OCI-LY1 (cell line): ENCODE data around the gene USP3.
A peak's percentile ranks its signal among the peaks of the same experiment; 100 is the strongest.

Source experiments
- H2AFZ ChIP-seq: fragments of 200-600 bp; sonication (generic), shearing (Covaris generic); 2 replicates; pipeline ENCODE4 v1.6.0; 2014; ENCODE audit warnings: antibody characterized with exemption, mild to moderate bottlenecking, low read length
- H3F3A ChIP-seq: fragments of 200-600 bp; sonication (generic), shearing (Covaris generic); 2 replicates; pipeline ENCODE4 v1.6.0; 2014; ENCODE audit warnings: mild to moderate bottlenecking, antibody characterized with exemption, low read length, moderate library complexity; ENCODE audit not compliant: insufficient read depth
- H3K27ac ChIP-seq: fragments of 200-600 bp; sonication (generic); 2 replicates; pipeline ENCODE4 v1.5.1; 2014; ENCODE audit warnings: low read length, mixed run types, mild to moderate bottlenecking, low read depth; ENCODE audit not compliant: poor library complexity, severe bottlenecking
- H3K27me3 ChIP-seq: fragments of 200-600 bp; sonication (generic); 2 replicates; pipeline ENCODE4 v1.6.0; 2014; ENCODE audit warnings: antibody characterized with exemption, mild to moderate bottlenecking, low read length, moderate library complexity; ENCODE audit not compliant: insufficient read depth
- H3K36me3 ChIP-seq: fragments of 200-600 bp; sonication (generic); 2 replicates; pipeline ENCODE4 v1.6.1; 2014; ENCODE audit warnings: mild to moderate bottlenecking, antibody characterized with exemption, low read length, moderate library complexity, mixed read lengths; ENCODE audit not compliant: insufficient read depth
- H3K4me1 ChIP-seq: fragments of 200-600 bp; sonication (generic); 2 replicates; pipeline ENCODE4 v1.5.1; 2014; ENCODE audit warnings: mild to moderate bottlenecking, low read length, moderate library complexity; ENCODE audit not compliant: insufficient read depth, severe bottlenecking
- H3K4me2 ChIP-seq: fragments of 200-600 bp; sonication (generic), shearing (Covaris generic); 2 replicates; pipeline ENCODE4 v1.6.1; 2014; ENCODE audit warnings: low read length
- H3K4me3 ChIP-seq: fragments of 200-600 bp; sonication (generic); 2 replicates; pipeline ENCODE4 v1.5.1; 2014; ENCODE audit warnings: low read length, low read depth, mild to moderate bottlenecking, mixed read lengths; ENCODE audit not compliant: poor library complexity, severe bottlenecking
- H3K79me2 ChIP-seq: fragments of 200-600 bp; shearing (Covaris generic); 2 replicates; pipeline ENCODE4 v1.6.1; 2016; ENCODE audit warnings: mixed run types, low read length, mixed read lengths; ENCODE audit not compliant: insufficient read depth
- H3K9ac ChIP-seq: fragments of 200-600 bp; sonication (generic), shearing (Covaris generic); 2 replicates; pipeline ENCODE4 v1.6.1; 2014; ENCODE audit warnings: mild to moderate bottlenecking, low read length, mixed read lengths
- H3K9me2 ChIP-seq: fragments of 200-600 bp; sonication (generic), shearing (Covaris generic); 2 replicates; pipeline ENCODE4 v1.6.1; 2014; ENCODE audit warnings: low read depth, mild to moderate bottlenecking, low read length, mixed read lengths
- H3K9me3 ChIP-seq: fragments of 200-600 bp; shearing (Covaris generic); 2 replicates; pipeline ENCODE4 v1.6.1; 2014; ENCODE audit warnings: low read length, mixed read lengths
- H4K20me1 ChIP-seq: fragments of 200-600 bp; sonication (generic), shearing (Covaris generic); 2 replicates; pipeline ENCODE4 v1.6.0; 2016; ENCODE audit warnings: mild to moderate bottlenecking, low read length; ENCODE audit not compliant: insufficient read depth
- EZH2 ChIP-seq: fragments of 200-600 bp; sonication (generic), shearing (Covaris generic); IDR thresholded peaks from 2 replicates; pipeline ENCODE4 v1.8.0; 2017; ENCODE audit warnings: borderline replicate concordance, mixed run types, mild to moderate bottlenecking, antibody characterized with exemption, low read length, moderate library complexity, mixed read lengths
- TF ChIP-seq, protein P1 (sequence below): fragments of 200-600 bp; sonication (generic), shearing (Covaris generic); IDR thresholded peaks from 2 replicates; pipeline ENCODE4 v1.5.1; 2017; ENCODE audit warnings: mild to moderate bottlenecking, antibody characterized with exemption, low read length, moderate library complexity, mixed read lengths

USP3 gene

DNA sequence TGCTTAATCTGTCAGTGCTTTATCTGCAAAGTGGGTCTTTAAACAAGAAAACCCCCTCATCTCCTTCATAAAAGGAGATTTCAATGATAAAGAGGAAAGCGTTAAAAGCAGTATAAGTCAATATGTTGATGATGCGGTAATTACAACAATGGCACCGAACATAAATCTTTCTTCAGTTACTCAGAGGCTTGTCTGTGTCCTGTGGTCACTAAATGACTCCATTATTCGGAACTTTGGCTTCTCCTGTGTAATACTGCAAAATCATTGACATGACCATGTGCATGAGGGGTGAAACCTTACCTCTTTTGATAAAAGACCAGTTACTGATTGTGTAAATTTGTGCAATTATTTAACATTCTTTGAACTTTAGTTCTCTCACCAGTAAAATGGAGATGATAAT, 4.8 kb upstream of the USP3 start:
- Histone ChIP-seq H3K4me1 (peaks cover 74% of the 10 kb centered on the region), H2AFZ (no peak overlapping the region), H3F3A (no peaks in the 10 kb centered on the region), H3K9me2 (no peaks in the 10 kb centered on the region), H3K4me2 (no peak overlapping the region), H3K9ac (no peak overlapping the region), H3K4me3 (no peak overlapping the region), H4K20me1 (no peaks in the 10 kb centered on the region), H3K27ac (peak overlapping the region; percentile 93), H3K27me3 (no peaks in the 10 kb centered on the region), H3K79me2 (no peaks in the 10 kb centered on the region), H3K9me3 (no peaks in the 10 kb centered on the region), H3K36me3 (no peaks in the 10 kb centered on the region)
- no peak for TF ChIP-seq EZH2
- TF ChIP-seq, protein P1, sequence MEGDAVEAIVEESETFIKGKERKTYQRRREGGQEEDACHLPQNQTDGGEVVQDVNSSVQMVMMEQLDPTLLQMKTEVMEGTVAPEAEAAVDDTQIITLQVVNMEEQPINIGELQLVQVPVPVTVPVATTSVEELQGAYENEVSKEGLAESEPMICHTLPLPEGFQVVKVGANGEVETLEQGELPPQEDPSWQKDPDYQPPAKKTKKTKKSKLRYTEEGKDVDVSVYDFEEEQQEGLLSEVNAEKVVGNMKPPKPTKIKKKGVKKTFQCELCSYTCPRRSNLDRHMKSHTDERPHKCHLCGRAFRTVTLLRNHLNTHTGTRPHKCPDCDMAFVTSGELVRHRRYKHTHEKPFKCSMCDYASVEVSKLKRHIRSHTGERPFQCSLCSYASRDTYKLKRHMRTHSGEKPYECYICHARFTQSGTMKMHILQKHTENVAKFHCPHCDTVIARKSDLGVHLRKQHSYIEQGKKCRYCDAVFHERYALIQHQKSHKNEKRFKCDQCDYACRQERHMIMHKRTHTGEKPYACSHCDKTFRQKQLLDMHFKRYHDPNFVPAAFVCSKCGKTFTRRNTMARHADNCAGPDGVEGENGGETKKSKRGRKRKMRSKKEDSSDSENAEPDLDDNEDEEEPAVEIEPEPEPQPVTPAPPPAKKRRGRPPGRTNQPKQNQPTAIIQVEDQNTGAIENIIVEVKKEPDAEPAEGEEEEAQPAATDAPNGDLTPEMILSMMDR: no peak

DNA sequence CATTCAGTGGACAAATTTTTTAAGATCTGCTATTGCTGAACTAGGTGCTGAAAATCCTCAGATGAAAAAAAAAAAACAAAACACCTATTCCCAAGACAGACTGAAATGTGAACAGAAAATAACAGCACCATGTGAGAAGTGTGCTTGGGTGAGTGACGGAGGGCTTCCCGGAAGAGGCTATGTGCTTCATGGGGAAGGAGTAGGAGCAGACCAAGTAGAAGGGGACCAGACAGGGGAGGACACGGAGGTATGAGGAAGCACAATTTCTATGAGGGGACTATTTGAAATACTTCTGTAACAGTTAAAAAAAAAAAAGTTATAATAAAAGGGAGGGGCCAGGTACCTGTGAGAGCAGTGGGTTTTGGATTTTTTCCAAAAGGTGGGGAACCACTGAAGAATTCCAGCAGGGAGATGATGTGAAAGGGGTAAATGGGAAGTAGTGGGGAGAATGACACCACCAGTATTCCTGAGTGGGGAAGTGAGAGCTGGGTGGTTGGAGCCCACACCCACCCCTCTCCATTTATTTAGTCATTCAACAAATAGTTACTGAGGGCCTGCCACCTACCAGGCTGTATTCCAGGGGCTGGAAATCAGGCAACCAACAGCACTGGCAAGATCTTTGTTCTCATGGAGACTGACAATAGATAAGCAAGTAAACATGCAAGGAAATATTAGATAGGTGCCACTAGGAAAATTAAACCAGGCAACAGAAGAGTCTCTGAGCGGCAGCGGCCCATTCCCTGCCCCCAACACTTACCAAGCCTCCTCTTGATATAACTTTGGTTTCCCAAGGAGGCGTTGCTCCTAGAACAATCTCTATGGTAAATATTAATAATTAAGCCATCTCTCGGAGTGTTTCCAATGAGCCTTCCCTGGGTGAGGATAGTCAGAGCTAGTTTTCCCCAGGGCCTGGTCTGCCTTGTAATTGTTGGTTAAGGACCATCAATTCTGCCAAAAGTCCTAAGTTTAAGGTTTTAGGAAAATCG, 3.8 kb upstream of the USP3 start:
- no peaks in the 10 kb centered on the region for H4K20me1 ChIP-seq
- peak overlapping the region; percentile 73 for H3K4me2 ChIP-seq
- peak overlapping the region; percentile 89 for H3K4me3 ChIP-seq
- no peak for TF ChIP-seq EZH2
- TF ChIP-seq, protein P1: no peak
- peaks cover 4% of the 10 kb centered on the region for H3K79me2 ChIP-seq
- no peaks in the 10 kb centered on the region for H3K36me3 ChIP-seq
- H3K27me3 ChIP-seq: no peaks in the 10 kb centered on the region
- no peaks in the 10 kb centered on the region for H3K9me2 ChIP-seq
- no peaks in the 10 kb centered on the region for H3F3A ChIP-seq
- H3K27ac ChIP-seq: peak overlapping the region; percentile 93
- H3K9ac ChIP-seq: peak overlapping the region; percentile 73
- H2AFZ ChIP-seq: no peak overlapping the region; the same call in 1 of the 2 replicates
- peaks cover 74% of the 10 kb centered on the region for H3K4me1 ChIP-seq
- H3K9me3 ChIP-seq: no peaks in the 10 kb centered on the region

DNA sequence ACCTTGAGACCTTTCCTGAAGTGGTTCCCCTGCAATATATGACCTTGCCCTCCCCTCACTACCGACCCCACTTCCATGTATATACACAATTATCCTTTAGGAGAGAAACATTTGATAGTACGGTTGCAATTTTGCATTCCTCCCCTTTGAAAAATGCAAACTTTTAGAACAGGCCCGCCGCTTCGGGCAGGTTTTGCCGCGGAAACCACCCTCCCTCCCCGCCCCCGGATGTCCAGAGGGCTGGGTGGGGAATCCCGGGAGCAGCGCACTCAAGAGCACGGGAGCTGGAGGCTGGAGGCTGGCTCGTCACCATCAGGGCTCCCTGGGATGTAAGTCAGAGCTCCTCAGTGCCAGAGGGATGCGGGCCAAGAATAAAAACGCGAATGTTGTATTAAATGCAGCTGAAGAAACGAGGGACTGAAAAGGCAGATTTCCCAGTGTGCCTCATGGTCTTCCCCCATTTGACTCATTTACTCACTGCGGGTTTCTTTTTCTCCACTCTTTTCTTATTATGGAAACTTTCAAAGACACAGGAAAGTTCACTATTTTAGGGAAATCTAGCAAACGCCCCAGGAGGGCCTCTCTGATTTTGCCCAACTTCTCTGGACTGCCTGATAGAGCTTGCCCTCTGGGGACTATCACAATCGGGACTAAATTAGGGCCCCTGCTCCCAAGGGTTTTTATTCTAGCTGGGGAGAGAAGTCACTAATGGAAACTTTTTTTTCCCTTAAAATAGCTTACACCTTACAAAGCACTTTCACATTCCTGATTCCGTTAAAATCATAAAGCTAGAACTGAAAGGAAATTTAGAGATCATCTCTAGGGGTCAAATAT, 2.9 kb upstream of the USP3 start:
- H3K27me3 ChIP-seq: no peaks in the 10 kb centered on the region
- H2AFZ ChIP-seq: peak overlapping the region; percentile 39
- H3K4me2 ChIP-seq: peak overlapping the region; percentile 73
- no peaks in the 10 kb centered on the region for H4K20me1 ChIP-seq
- TF ChIP-seq EZH2: no peak
- TF ChIP-seq, protein P1: no peak
- H3K4me1 ChIP-seq: peaks cover 79% of the 10 kb centered on the region
- H3K36me3 ChIP-seq: no peaks in the 10 kb centered on the region
- H3K27ac ChIP-seq: peak overlapping the region; percentile 93
- no peaks in the 10 kb centered on the region for H3F3A ChIP-seq
- peak overlapping the region; percentile 73 for H3K9ac ChIP-seq
- H3K4me3 ChIP-seq: peak overlapping the region; percentile 89
- no peaks in the 10 kb centered on the region for H3K9me3 ChIP-seq
- H3K79me2 ChIP-seq: peaks cover 14% of the 10 kb centered on the region
- H3K9me2 ChIP-seq: no peaks in the 10 kb centered on the region
